Hematopoietic multipotent progenitor cell (in vitro differentiated cells): ENCODE data around the gene ESD. TPM values are rescaled to one million over a fixed set of nuclear protein-coding genes. Genes with fewer than 3 reads are reported as not detected.
A peak's percentile ranks its signal among the peaks of the same experiment; 100 is the strongest.
"Not testable (repeated sequence)": the region's sequence is repeated elsewhere in the genome, so short reads cannot be mapped to it uniquely, and the experiment has no call there.

Source experiments
- DNase-seq, 3 donors: peaks; one replicate each; pipeline ENCODE4 v3.0.0-alpha.2; 2011 to 2015; ENCODE audit warnings: low read depth in 2 of 3, low spot score in 2 of 3
- total RNA-seq: library from RNA; depleted of rRNA; stranded (reverse); fragments of >200 nt; gene quantifications from one replicate; pipeline ENCODE4 v1.2.3, GENCODE V29; 2012

Gene ESD
- total RNA-seq: 71.4 TPM

GRCh38 chr13:46796515-46797474, at the start of gene ESD:
Gene ESD (minus strand): TSS chr13:46797161. CDS start chr13:46791413, 5,748 bp downstream.
- peak; percentile 76 to 93 (median 87) for DNase-seq

GRCh38 chr13:46846726-46847125, 49.8 kb upstream of the ESD start:
- DNase-seq: no peak

- DNase-seq: no peak
Measured at GRCh38 chr13:46845146-46845545, 48.2 kb upstream of the ESD start.

- no peak for DNase-seq
Measured at GRCh38 chr13:46844431-46844830, 47.5 kb upstream of the ESD start.

GRCh38 chr13:46839399-46839798, 42.4 kb upstream of the ESD start:
- DNase-seq: no peak

- DNase-seq: no peak
Measured at GRCh38 chr13:46834657-46835056, 37.7 kb upstream of the ESD start.

GRCh38 chr13:46831588-46832194, 34.7 kb upstream of the ESD start:
- DNase-seq: peak in 2 of 3 donors; percentile 41 to 70

GRCh38 chr13:46830405-46831005, 33.5 kb upstream of the ESD start:
- no peak for DNase-seq

- no peak for DNase-seq
Measured at GRCh38 chr13:46822551-46822950, 25.6 kb upstream of the ESD start.

- no peak for DNase-seq
Measured at GRCh38 chr13:46817838-46818476, 21.0 kb upstream of the ESD start.

- DNase-seq: no peak
Measured at GRCh38 chr13:46817095-46817494, 20.1 kb upstream of the ESD start.

- no peak for DNase-seq
Measured at GRCh38 chr13:46816371-46816770, 19.4 kb upstream of the ESD start.

GRCh38 chr13:46812301-46812797, 15.4 kb upstream of the ESD start:
- DNase-seq: peak in 1 of 3 donors; percentile 20

- DNase-seq: no peak
Measured at GRCh38 chr13:46810440-46810839, 13.5 kb upstream of the ESD start.

- DNase-seq: not testable (repeated sequence)
Measured at GRCh38 chr13:46804921-46805320, 8.0 kb upstream of the ESD start.

GRCh38 chr13:46804391-46804815, 7.4 kb upstream of the ESD start:
- DNase-seq: no peak

- DNase-seq: no peak
Measured at GRCh38 chr13:46803586-46803985, 6.6 kb upstream of the ESD start.

GRCh38 chr13:46801858-46802257, 4.9 kb upstream of the ESD start:
- no peak for DNase-seq

GRCh38 chr13:46799139-46799538, 2.2 kb upstream of the ESD start:
- DNase-seq: no peak

- DNase-seq: no peak
Measured at GRCh38 chr13:46797501-46798237, 708 bp upstream of the ESD start.
